OCI-LY1 (cell line): ENCODE data around the gene KLK11.

Source experiments
- H2AFZ ChIP-seq: fragments of 200-600 bp; sonication (generic), shearing (Covaris generic); 2 replicates; pipeline ENCODE4 v1.6.0; 2014; ENCODE audit warnings: antibody characterized with exemption, mild to moderate bottlenecking, low read length
- H3F3A ChIP-seq: fragments of 200-600 bp; sonication (generic), shearing (Covaris generic); 2 replicates; pipeline ENCODE4 v1.6.0; 2014; ENCODE audit warnings: mild to moderate bottlenecking, antibody characterized with exemption, low read length, moderate library complexity; ENCODE audit not compliant: insufficient read depth
- H3K27ac ChIP-seq: fragments of 200-600 bp; sonication (generic); 2 replicates; pipeline ENCODE4 v1.5.1; 2014; ENCODE audit warnings: low read length, mixed run types, mild to moderate bottlenecking, low read depth; ENCODE audit not compliant: poor library complexity, severe bottlenecking
- H3K27me3 ChIP-seq: fragments of 200-600 bp; sonication (generic); 2 replicates; pipeline ENCODE4 v1.6.0; 2014; ENCODE audit warnings: antibody characterized with exemption, mild to moderate bottlenecking, low read length, moderate library complexity; ENCODE audit not compliant: insufficient read depth
- H3K36me3 ChIP-seq: fragments of 200-600 bp; sonication (generic); 2 replicates; pipeline ENCODE4 v1.6.1; 2014; ENCODE audit warnings: mild to moderate bottlenecking, antibody characterized with exemption, low read length, moderate library complexity, mixed read lengths; ENCODE audit not compliant: insufficient read depth
- H3K4me1 ChIP-seq: fragments of 200-600 bp; sonication (generic); 2 replicates; pipeline ENCODE4 v1.5.1; 2014; ENCODE audit warnings: mild to moderate bottlenecking, low read length, moderate library complexity; ENCODE audit not compliant: insufficient read depth, severe bottlenecking
- H3K4me2 ChIP-seq: fragments of 200-600 bp; sonication (generic), shearing (Covaris generic); 2 replicates; pipeline ENCODE4 v1.6.1; 2014; ENCODE audit warnings: low read length
- H3K4me3 ChIP-seq: fragments of 200-600 bp; sonication (generic); 2 replicates; pipeline ENCODE4 v1.5.1; 2014; ENCODE audit warnings: low read length, low read depth, mild to moderate bottlenecking, mixed read lengths; ENCODE audit not compliant: poor library complexity, severe bottlenecking
- H3K79me2 ChIP-seq: fragments of 200-600 bp; shearing (Covaris generic); 2 replicates; pipeline ENCODE4 v1.6.1; 2016; ENCODE audit warnings: mixed run types, low read length, mixed read lengths; ENCODE audit not compliant: insufficient read depth
- H3K9ac ChIP-seq: fragments of 200-600 bp; sonication (generic), shearing (Covaris generic); 2 replicates; pipeline ENCODE4 v1.6.1; 2014; ENCODE audit warnings: mild to moderate bottlenecking, low read length, mixed read lengths
- H3K9me2 ChIP-seq: fragments of 200-600 bp; sonication (generic), shearing (Covaris generic); 2 replicates; pipeline ENCODE4 v1.6.1; 2014; ENCODE audit warnings: low read depth, mild to moderate bottlenecking, low read length, mixed read lengths
- H3K9me3 ChIP-seq: fragments of 200-600 bp; shearing (Covaris generic); 2 replicates; pipeline ENCODE4 v1.6.1; 2014; ENCODE audit warnings: low read length, mixed read lengths
- H4K20me1 ChIP-seq: fragments of 200-600 bp; sonication (generic), shearing (Covaris generic); 2 replicates; pipeline ENCODE4 v1.6.0; 2016; ENCODE audit warnings: mild to moderate bottlenecking, low read length; ENCODE audit not compliant: insufficient read depth
- EZH2 ChIP-seq: fragments of 200-600 bp; sonication (generic), shearing (Covaris generic); IDR thresholded peaks from 2 replicates; pipeline ENCODE4 v1.8.0; 2017; ENCODE audit warnings: borderline replicate concordance, mixed run types, mild to moderate bottlenecking, antibody characterized with exemption, low read length, moderate library complexity, mixed read lengths
- TF ChIP-seq, protein P1 (sequence below): fragments of 200-600 bp; sonication (generic), shearing (Covaris generic); IDR thresholded peaks from 2 replicates; pipeline ENCODE4 v1.5.1; 2017; ENCODE audit warnings: mild to moderate bottlenecking, antibody characterized with exemption, low read length, moderate library complexity, mixed read lengths

KLK11 gene

DNA sequence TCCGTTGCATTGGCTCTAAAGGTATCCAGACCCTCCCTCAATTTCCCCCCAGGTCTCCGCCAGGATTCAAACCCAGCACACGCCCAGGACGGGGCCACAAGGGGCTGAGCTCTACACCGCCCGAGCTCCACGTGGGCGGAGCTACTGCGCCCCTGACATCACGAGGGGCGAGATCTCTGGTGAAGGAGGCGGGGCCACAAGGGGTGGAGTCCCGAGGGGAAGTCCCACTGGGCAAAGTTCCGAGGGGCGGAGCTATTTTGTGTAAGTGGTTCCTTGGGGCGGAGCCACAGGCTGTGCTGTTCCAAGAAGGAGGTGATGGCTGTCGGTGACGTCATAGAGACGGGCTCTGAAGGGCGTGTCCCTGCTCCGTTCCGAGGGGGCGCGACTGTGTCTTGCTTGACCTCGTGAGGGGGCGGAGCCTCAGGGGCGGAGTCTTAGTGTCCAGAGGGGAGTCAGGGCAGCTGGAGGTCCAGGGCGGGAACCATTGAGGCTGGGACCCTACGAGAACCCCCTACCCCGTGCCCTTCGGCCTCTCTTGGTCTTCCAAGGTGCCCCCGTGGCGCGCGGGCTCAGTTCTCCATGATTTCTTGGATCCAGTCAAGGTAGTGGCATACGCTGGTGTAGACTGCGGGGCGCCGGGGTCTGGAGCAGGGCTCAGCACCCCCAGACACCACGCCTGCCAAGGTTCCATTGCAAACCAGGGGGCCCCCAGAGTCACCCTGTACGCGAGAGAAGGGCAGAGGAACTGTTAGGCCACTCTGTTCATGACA is 23.7 kb downstream of the KLK11 start:
- Histone ChIP-seq H3K4me3 (no peak overlapping the region), H3K4me1 (no peaks in the 10 kb centered on the region), H4K20me1 (no peaks in the 10 kb centered on the region), H3K36me3 (no peaks in the 10 kb centered on the region), H3K9me2 (no peaks in the 10 kb centered on the region), H3K79me2 (no peaks in the 10 kb centered on the region), H3K27me3 (no peaks in the 10 kb centered on the region), H3K4me2 (no peak overlapping the region), H2AFZ (no peak overlapping the region), H3K9me3 (no peaks in the 10 kb centered on the region), H3F3A (no peaks in the 10 kb centered on the region), H3K27ac (no peak overlapping the region), H3K9ac (no peak overlapping the region)
- TF ChIP-seq, protein P1, sequence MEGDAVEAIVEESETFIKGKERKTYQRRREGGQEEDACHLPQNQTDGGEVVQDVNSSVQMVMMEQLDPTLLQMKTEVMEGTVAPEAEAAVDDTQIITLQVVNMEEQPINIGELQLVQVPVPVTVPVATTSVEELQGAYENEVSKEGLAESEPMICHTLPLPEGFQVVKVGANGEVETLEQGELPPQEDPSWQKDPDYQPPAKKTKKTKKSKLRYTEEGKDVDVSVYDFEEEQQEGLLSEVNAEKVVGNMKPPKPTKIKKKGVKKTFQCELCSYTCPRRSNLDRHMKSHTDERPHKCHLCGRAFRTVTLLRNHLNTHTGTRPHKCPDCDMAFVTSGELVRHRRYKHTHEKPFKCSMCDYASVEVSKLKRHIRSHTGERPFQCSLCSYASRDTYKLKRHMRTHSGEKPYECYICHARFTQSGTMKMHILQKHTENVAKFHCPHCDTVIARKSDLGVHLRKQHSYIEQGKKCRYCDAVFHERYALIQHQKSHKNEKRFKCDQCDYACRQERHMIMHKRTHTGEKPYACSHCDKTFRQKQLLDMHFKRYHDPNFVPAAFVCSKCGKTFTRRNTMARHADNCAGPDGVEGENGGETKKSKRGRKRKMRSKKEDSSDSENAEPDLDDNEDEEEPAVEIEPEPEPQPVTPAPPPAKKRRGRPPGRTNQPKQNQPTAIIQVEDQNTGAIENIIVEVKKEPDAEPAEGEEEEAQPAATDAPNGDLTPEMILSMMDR, result no peak
- no peak for TF ChIP-seq EZH2

DNA sequence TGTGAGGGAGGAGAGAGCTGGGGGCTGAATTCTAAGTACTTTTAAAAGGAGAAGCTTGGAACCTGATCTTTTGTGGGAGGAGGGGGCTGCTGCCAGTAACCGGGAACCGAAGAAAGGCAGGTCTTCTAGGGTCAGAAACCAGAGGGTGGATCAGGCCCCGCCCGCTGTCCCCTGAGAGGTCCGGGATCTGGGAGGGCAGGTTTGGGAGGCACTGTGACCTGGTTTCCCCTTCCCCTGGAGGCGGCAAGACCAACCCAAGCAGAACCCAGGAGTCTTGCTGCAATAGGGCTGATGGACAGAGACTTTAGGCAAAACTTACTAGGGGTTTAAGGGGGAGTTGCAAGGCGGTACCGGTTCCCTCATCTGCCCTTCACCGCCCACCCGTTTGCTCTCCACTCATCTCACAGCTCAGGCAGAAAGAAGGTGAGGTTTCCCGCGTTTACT is 24.3 kb downstream of the KLK11 start:
- no peaks in the 10 kb centered on the region for H3K27me3 ChIP-seq
- no peaks in the 10 kb centered on the region for H3K4me1 ChIP-seq
- H3K4me2 ChIP-seq, result no peak overlapping the region
- H2AFZ ChIP-seq, result no peak overlapping the region
- H3K9me2 ChIP-seq, result no peaks in the 10 kb centered on the region
- H3K79me2 ChIP-seq, result no peaks in the 10 kb centered on the region
- H3K27ac ChIP-seq, result no peak overlapping the region
- TF ChIP-seq, protein P1, result no peak
- TF ChIP-seq EZH2, result no peak
- no peaks in the 10 kb centered on the region for H4K20me1 ChIP-seq
- H3F3A ChIP-seq, result no peaks in the 10 kb centered on the region
- H3K4me3 ChIP-seq, result no peak overlapping the region
- H3K9ac ChIP-seq, result no peak overlapping the region
- H3K36me3 ChIP-seq, result no peaks in the 10 kb centered on the region
- no peaks in the 10 kb centered on the region for H3K9me3 ChIP-seq

GRCh38 chr19:51001515-51001914 is 24.9 kb downstream of the KLK11 start, which contains the start of gene KLK8:
TSS of gene KLK8 (minus strand) at chr19:51001604. CDS start at chr19:51001167, 437 bp downstream.
- H3K4me2 ChIP-seq, result no peak within 1 kb of the TSS
- no peak within 1 kb of the TSS for H3K27ac ChIP-seq
- no peaks in the 10 kb centered on the region for H3K4me1 ChIP-seq
- H2AFZ ChIP-seq, result no peak within 1 kb of the TSS
- H3K4me3 ChIP-seq, result no peak within 1 kb of the TSS
- no peaks in the 10 kb centered on the region for H3K9me2 ChIP-seq
- no peaks in the 10 kb centered on the region for H3K9me3 ChIP-seq
- no peak for TF ChIP-seq EZH2
- TF ChIP-seq, protein P1, result no peak
- no peaks in the 10 kb centered on the region for H3F3A ChIP-seq
- no peaks in the 10 kb centered on the region for H4K20me1 ChIP-seq
- no peaks in the 10 kb centered on the region for H3K79me2 ChIP-seq
- H3K9ac ChIP-seq, result no peak within 1 kb of the TSS
- H3K36me3 ChIP-seq, result no peaks in the 10 kb centered on the region
- H3K27me3 ChIP-seq, result no peaks in the 10 kb centered on the region
